ENCODE results near the gene CCDC71. TPM values are rescaled to one million over a fixed set of nuclear protein-coding genes. Genes with fewer than 3 reads are reported as not detected.

CCDC71 gene
- total and polyA plus RNA-seq, 2 donors (not counting 3 experiments of a cell fraction or from before 2014, with no cell fraction given), result 23.5 to 41.6 TPM

- ChIA-PET POLR2A (interaction anchor here (0.7 kb wide), 1 partner anchor 83 kb away, joined by 3 read pairs; no protein-coding TSS in a partner anchor), CTCF (interaction anchor here (1.3 to 8.5 kb wide), 2 partner anchors 13 to 277 kb away, joined by 4 to 87 read pairs; no protein-coding TSS in a partner anchor)
- H3K27me3 ChIP-seq (ENCODE audit: control insufficient read depth in 2 of 2, insufficient read depth in 2 of 2, low read length in 2 of 2), result no peaks in the 10 kb centered on the region
- DNase-seq (ENCODE audit: low read depth, low spot score) (peak; percentile 30), FAIRE-seq (peak; percentile 50)
- peaks cover 0 to 21% of the 10 kb centered on the region in 2 experiments for H3K36me3 ChIP-seq (ENCODE audit: control insufficient read depth in 2 of 2, extremely low read depth in 1 of 2, insufficient read depth in 2 of 2, low read length in 2 of 2)
- H3K79me2 ChIP-seq (ENCODE audit: control insufficient read depth, insufficient read depth, low read length), result no peaks in the 10 kb centered on the region
- H3K9me1 ChIP-seq (replicated peaks; ENCODE audit: control insufficient read depth, extremely low read depth, insufficient read depth, low read length), result no peaks in the 10 kb centered on the region
- dilution Hi-C loops (cut with MboI; ENCODE audit: extremely low pct_ligation_motif_present, low sequenced_read_pairs) (no loop called here), intact Hi-C loops (cut with micrococcal nuclease) (no loop called here)
- peak overlapping the region in 1 of 3 experiments; percentile 94 for H3K4me3 ChIP-seq (replicated peaks in 1 of 3; ENCODE audit: insufficient read depth in 1 of 3, low read depth in 1 of 3, low read length in 3 of 3)
- no peak overlapping the region for H3K27ac ChIP-seq (ENCODE audit: insufficient read depth, low read depth, low read length)
- no peaks in the 10 kb centered on the region for H3K9me3 ChIP-seq (replicated peaks; ENCODE audit: control insufficient read depth, insufficient read depth, low read length)
- H3K4me1 ChIP-seq (ENCODE audit: control insufficient read depth, extremely low read depth, insufficient read depth, low read length), result peaks cover 18% of the 10 kb centered on the region
- H3K4me2 ChIP-seq (ENCODE audit: insufficient read depth, low read length), result no peak overlapping the region
- no peaks in the 10 kb centered on the region for H4K20me1 ChIP-seq (replicated peaks; ENCODE audit: control insufficient read depth, extremely low read depth, insufficient read depth, low read length)
- BruUV-seq (replicated peaks), result no TSS peak
- no peak overlapping the region for H3K9ac ChIP-seq (replicated peaks; ENCODE audit: extremely low read depth, insufficient read depth, low read length)
- no peak overlapping the region for H2AFZ ChIP-seq (ENCODE audit: low read depth, low read length)
- TF ChIP-seq POLR2AphosphoS5 (IDR thresholded peaks at IDR 0.05; ENCODE audit: insufficient read depth, low read depth, low read length), result no peak
- TF ChIP-seq, protein P1, sequence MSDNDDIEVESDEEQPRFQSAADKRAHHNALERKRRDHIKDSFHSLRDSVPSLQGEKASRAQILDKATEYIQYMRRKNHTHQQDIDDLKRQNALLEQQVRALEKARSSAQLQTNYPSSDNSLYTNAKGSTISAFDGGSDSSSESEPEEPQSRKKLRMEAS (IDR thresholded peaks at IDR 0.05; ENCODE audit: insufficient read depth, insufficient read length), result no peak
- no peak for TF ChIP-seq CTCF (IDR thresholded peaks at IDR 0.05; ENCODE audit: extremely low read depth in 1 of 2, insufficient read depth in 1 of 2, low read depth in 1 of 2, low read length in 2 of 2)
- TF ChIP-seq EZH2 (IDR thresholded peaks at IDR 0.05; ENCODE audit: borderline replicate concordance, low read depth, low read length, severe bottlenecking), result no peak
- TF ChIP-seq FOS (IDR thresholded peaks at IDR 0.05; ENCODE audit: borderline replicate concordance, insufficient read depth, low read length), result no peak
- no peak for TF ChIP-seq MYC (IDR thresholded peaks at IDR 0.05; ENCODE audit: low read depth, low read length)
- no peak for TF ChIP-seq GATA2 (IDR thresholded peaks at IDR 0.05; ENCODE audit: insufficient read depth, insufficient read length, low read depth, low read length)
- no peak for TF ChIP-seq POLR2A (IDR thresholded peaks at IDR 0.05; ENCODE audit: low read depth, low read length)
- TF ChIP-seq JUN (IDR thresholded peaks at IDR 0.05; ENCODE audit: borderline replicate concordance, insufficient read depth, insufficient read length, low read depth), result no peak
These were observed 6.5 kb upstream of the CCDC71 start for GRCh38 chr3:49172551-49173041.
